ENCODE measurements around the gene TMEM225. TPM values are rescaled to one million over a fixed set of nuclear protein-coding genes. Genes with fewer than 3 reads are reported as not detected.

Gene TMEM225
- total RNA-seq, 1 experiment from 2014 or later, result not detected

- no peaks in the 10 kb centered on the region for H3K9me3 ChIP-seq (ENCODE audit: low read depth, low read length, poor library complexity, severe bottlenecking)
- TF ChIP-seq CTCF (conservative IDR thresholded peaks at IDR 0.05; ENCODE audit: low read depth, low read length) (no peak), EZH2 (IDR thresholded peaks at IDR 0.05; ENCODE audit: borderline replicate concordance, low read depth, low read length, poor library complexity, severe bottlenecking) (no peak)
- no peaks in the 10 kb centered on the region for H3K36me3 ChIP-seq (ENCODE audit: insufficient read depth, low read length, poor library complexity, severe bottlenecking)
- H3K4me1 ChIP-seq (ENCODE audit: insufficient read depth, low read length, poor library complexity, severe bottlenecking), result no peaks in the 10 kb centered on the region
- no TSS peak for BruUV-seq (replicated peaks)
- CTCF ChIA-PET, result no interaction called here
- no peak overlapping the region for H3K4me3 ChIP-seq (ENCODE audit: low read depth, low read length, poor library complexity, severe bottlenecking)
- no peak for DNase-seq (ENCODE audit: low spot score)
- intact Hi-C loops (cut with micrococcal nuclease; ENCODE audit: unreplicated experiment), result no loop called here
- peaks cover 9% of the 10 kb centered on the region for H3K27me3 ChIP-seq (replicated peaks; ENCODE audit: insufficient read depth, low read depth, low read length, poor library complexity)
- no peak overlapping the region for H3K27ac ChIP-seq (ENCODE audit: low read depth, low read length, poor library complexity, severe bottlenecking)
- POLR2A ChIA-PET (ENCODE audit: low non-redundant PET), result no interaction called here
Measured at GRCh38 chr11:123851110-123851509, 34.4 kb downstream of the TMEM225 start.

GRCh38 chr11:123841174-123841573 lies 44.3 kb downstream of the TMEM225 start:
- BruUV-seq (replicated peaks), result no TSS peak
- Histone ChIP-seq H3K4me1 (ENCODE audit: insufficient read depth, low read length, poor library complexity, severe bottlenecking) (no peaks in the 10 kb centered on the region), H3K9me3 (ENCODE audit: low read depth, low read length, poor library complexity, severe bottlenecking) (no peaks in the 10 kb centered on the region), H3K27me3 (replicated peaks; ENCODE audit: insufficient read depth, low read depth, low read length, poor library complexity) (peaks cover 24% of the 10 kb centered on the region), H3K27ac (ENCODE audit: low read depth, low read length, poor library complexity, severe bottlenecking) (no peak overlapping the region), H3K4me3 (ENCODE audit: low read depth, low read length, poor library complexity, severe bottlenecking) (no peak overlapping the region), H3K36me3 (ENCODE audit: insufficient read depth, low read length, poor library complexity, severe bottlenecking) (no peaks in the 10 kb centered on the region)
- POLR2A ChIA-PET (ENCODE audit: low non-redundant PET), result no interaction called here
- intact Hi-C loops (cut with micrococcal nuclease; ENCODE audit: unreplicated experiment), result no loop called here
- TF ChIP-seq EZH2 (IDR thresholded peaks at IDR 0.05; ENCODE audit: borderline replicate concordance, low read depth, low read length, poor library complexity, severe bottlenecking) (no peak), CTCF (conservative IDR thresholded peaks at IDR 0.05; ENCODE audit: low read depth, low read length) (no peak)
- DNase-seq (ENCODE audit: low spot score), result no peak
- CTCF ChIA-PET, result no interaction called here

- Histone ChIP-seq H3K27me3 (replicated peaks; ENCODE audit: insufficient read depth, low read depth, low read length, poor library complexity) (peaks cover 12% of the 10 kb centered on the region), H3K4me1 (ENCODE audit: insufficient read depth, low read length, poor library complexity, severe bottlenecking) (no peaks in the 10 kb centered on the region), H3K4me3 (ENCODE audit: low read depth, low read length, poor library complexity, severe bottlenecking) (no peak overlapping the region), H3K27ac (ENCODE audit: low read depth, low read length, poor library complexity, severe bottlenecking) (no peak overlapping the region), H3K36me3 (ENCODE audit: insufficient read depth, low read length, poor library complexity, severe bottlenecking) (no peaks in the 10 kb centered on the region), H3K9me3 (ENCODE audit: low read depth, low read length, poor library complexity, severe bottlenecking) (no peaks in the 10 kb centered on the region)
- BruUV-seq (replicated peaks), result no TSS peak
- intact Hi-C loops (cut with micrococcal nuclease; ENCODE audit: unreplicated experiment), result no loop called here
- POLR2A ChIA-PET (ENCODE audit: low non-redundant PET), result no interaction called here
- CTCF ChIA-PET, result no interaction called here
- no peak for DNase-seq (ENCODE audit: low spot score)
- TF ChIP-seq EZH2 (IDR thresholded peaks at IDR 0.05; ENCODE audit: borderline replicate concordance, low read depth, low read length, poor library complexity, severe bottlenecking) (no peak), CTCF (conservative IDR thresholded peaks at IDR 0.05; ENCODE audit: low read depth, low read length) (no peak)
Measured at GRCh38 chr11:123839131-123839530, 46.3 kb downstream of the TMEM225 start.
